Measurements from ENCODE around the gene KCNIP4.

DNA sequence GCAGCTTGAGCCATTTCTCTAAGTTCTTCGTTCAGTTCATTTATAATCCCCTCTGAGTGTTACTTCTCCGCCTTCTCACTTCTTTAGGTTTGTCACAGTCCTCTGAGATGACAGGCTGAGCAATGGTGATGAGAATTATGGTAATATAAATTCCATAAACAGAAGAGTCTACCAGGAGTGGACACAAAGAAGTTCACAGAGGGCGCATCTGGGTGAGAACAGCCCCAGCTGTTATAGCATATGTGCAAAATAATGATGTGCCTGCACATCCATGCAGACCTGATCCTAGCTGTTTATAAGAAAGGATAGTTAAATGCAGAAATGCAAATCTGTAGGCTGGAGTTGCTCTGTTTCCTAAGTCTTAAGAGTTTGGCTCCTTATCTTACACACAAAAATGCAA is 377.5 kb downstream of the KCNIP4 start:
- TF ChIP-seq EZH2phosphoT487 (IDR thresholded peaks at IDR 0.05): no peak
- TF ChIP-seq, protein P1, sequence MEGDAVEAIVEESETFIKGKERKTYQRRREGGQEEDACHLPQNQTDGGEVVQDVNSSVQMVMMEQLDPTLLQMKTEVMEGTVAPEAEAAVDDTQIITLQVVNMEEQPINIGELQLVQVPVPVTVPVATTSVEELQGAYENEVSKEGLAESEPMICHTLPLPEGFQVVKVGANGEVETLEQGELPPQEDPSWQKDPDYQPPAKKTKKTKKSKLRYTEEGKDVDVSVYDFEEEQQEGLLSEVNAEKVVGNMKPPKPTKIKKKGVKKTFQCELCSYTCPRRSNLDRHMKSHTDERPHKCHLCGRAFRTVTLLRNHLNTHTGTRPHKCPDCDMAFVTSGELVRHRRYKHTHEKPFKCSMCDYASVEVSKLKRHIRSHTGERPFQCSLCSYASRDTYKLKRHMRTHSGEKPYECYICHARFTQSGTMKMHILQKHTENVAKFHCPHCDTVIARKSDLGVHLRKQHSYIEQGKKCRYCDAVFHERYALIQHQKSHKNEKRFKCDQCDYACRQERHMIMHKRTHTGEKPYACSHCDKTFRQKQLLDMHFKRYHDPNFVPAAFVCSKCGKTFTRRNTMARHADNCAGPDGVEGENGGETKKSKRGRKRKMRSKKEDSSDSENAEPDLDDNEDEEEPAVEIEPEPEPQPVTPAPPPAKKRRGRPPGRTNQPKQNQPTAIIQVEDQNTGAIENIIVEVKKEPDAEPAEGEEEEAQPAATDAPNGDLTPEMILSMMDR (IDR thresholded peaks at IDR 0.05): no peak
